ENCODE measurements around the gene PATZ1.

GRCh38 chr22:31288496-31289240 lies 57.5 kb downstream of the PATZ1 start:
- TF ChIP-seq CREB5 (CRISPR knock-in tag; IDR thresholded peaks at IDR 0.05; ENCODE audit: low read depth), result no peak
- TF ChIP-seq PATZ1 (CRISPR knock-in tag; IDR thresholded peaks at IDR 0.05; ENCODE audit: borderline replicate concordance), result no peak
- no peak for TF ChIP-seq ZFP30 (CRISPR knock-in tag; IDR thresholded peaks at IDR 0.05)
- no peak for TF ChIP-seq SNAI2 (CRISPR knock-in tag; IDR thresholded peaks at IDR 0.05)
- TF ChIP-seq ARNTL (CRISPR knock-in tag; IDR thresholded peaks at IDR 0.05; ENCODE audit: borderline replicate concordance, low read depth), result no peak
- no peak for TF ChIP-seq BACH2 (CRISPR knock-in tag; IDR thresholded peaks at IDR 0.05; ENCODE audit: borderline replicate concordance)
- TF ChIP-seq TSHZ2 (CRISPR knock-in tag; IDR thresholded peaks at IDR 0.05), result no peak
- TF ChIP-seq ZFP3 (CRISPR knock-in tag; IDR thresholded peaks at IDR 0.05), result no peak
- no peak for TF ChIP-seq RARB (CRISPR knock-in tag; IDR thresholded peaks at IDR 0.05)
